NCI-H226 (cell line): ENCODE results near the gene ZCCHC3.
"Not testable (repeated sequence)": the region's sequence is repeated elsewhere in the genome, so short reads cannot be mapped to it uniquely, and the experiment has no call there.

Experiments
- DNase-seq: peaks from one replicate; pipeline ENCODE4 v3.0.0-alpha.2; 2015

The ZCCHC3 gene

GRCh38 chr20:297098-297924 lies at the start of gene ZCCHC3:
TSS of gene ZCCHC3 (plus strand) at chr20:297570. CDS start at chr20:297587, 17 bp downstream.
- peak; percentile 81 for DNase-seq

- DNase-seq, result no peak
These were observed 46.0 kb upstream of the ZCCHC3 start for GRCh38 chr20:251354-251753.

DNA sequence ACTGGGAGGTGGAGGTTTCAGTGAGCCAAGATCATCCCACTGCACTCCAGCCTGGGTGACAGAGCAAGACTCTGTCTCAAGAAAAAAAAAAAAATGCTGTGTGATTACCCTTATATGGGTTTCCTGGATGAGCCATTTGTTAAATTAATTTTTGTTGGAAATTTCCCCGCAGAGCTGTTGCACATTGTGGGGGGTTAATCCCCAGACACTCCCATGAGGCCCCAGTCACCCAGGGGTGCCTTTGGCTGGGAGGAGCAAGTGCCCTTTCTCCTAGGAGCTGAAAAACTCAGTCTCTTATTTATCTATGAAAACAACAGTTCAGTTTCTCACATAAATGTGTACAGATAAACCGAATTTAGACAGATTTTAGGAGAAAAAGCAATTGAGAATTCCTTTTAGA lies 44.6 kb upstream of the ZCCHC3 start:
- no peak for DNase-seq

DNA sequence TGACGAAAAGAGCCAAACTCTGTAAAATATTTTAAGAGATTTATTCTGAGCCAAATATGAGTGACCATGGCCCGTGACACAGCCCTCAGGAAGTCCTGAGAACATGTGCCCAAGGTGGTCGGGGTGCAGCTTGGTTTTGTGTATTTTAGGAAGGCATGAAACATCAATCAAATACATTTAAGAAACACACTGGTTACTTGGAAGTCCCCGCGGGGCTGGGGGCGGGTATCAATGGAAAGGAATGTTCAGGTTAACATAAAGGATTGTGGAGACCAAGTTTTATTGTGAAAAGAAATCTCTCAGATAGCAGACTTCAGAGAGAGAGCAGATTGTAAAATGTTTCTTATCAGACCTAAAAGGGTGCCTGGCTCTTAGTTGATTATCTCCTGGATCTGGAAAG lies 43.9 kb upstream of the ZCCHC3 start:
- DNase-seq, result not testable (repeated sequence)

DNA sequence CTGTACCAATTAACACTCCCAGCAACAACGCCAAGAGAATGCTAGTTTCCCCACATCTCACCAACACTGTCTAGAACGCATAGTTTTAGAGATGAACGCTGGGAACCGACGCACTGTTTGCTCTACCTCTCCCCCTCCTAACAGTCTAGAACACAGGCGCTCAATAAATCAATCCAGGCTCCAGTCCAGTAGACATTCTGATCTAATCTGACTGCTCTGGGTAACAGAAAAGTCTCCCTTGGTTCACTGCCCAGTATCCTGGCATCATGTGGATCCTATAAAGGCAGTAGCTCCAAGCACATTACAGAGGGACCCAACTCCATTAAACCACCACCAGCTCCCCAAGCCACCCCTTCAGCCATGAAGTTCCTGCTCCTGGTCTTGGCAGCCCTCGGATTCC lies 40.0 kb upstream of the ZCCHC3 start, which contains the start of gene DEFB132:
Gene DEFB132 (plus strand): TSS at position 306 of the 400 bp plus-strand sequence. CDS start 55 bp downstream, at position 361.
- no peak for DNase-seq

- no peak for DNase-seq
These were observed 39.0 kb upstream of the ZCCHC3 start for GRCh38 chr20:258269-258858.

GRCh38 chr20:258963-259362 lies 38.4 kb upstream of the ZCCHC3 start:
- DNase-seq, result no peak

GRCh38 chr20:259981-260380 lies 37.4 kb upstream of the ZCCHC3 start:
- no peak for DNase-seq

DNA sequence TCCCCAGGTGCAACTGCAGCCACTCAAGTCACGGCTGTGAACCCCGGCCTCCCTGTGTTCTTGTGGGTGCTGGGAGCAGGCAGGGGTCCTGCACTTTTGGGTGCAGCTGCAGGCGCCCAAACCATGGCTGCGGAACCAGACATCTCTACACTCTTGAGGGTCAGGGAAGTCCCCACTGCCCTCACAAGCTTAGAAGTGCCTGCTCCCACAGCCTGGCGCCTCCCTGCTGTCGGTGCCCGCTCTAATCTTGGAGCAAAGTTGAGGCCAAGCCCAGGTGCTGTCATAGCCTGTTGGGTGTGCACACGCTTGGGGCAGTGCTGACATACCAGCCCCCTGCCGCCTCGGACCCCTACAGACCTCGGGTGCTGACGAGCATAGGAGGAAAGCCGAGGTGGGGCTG lies 33.7 kb upstream of the ZCCHC3 start:
- DNase-seq, result no peak

DNA sequence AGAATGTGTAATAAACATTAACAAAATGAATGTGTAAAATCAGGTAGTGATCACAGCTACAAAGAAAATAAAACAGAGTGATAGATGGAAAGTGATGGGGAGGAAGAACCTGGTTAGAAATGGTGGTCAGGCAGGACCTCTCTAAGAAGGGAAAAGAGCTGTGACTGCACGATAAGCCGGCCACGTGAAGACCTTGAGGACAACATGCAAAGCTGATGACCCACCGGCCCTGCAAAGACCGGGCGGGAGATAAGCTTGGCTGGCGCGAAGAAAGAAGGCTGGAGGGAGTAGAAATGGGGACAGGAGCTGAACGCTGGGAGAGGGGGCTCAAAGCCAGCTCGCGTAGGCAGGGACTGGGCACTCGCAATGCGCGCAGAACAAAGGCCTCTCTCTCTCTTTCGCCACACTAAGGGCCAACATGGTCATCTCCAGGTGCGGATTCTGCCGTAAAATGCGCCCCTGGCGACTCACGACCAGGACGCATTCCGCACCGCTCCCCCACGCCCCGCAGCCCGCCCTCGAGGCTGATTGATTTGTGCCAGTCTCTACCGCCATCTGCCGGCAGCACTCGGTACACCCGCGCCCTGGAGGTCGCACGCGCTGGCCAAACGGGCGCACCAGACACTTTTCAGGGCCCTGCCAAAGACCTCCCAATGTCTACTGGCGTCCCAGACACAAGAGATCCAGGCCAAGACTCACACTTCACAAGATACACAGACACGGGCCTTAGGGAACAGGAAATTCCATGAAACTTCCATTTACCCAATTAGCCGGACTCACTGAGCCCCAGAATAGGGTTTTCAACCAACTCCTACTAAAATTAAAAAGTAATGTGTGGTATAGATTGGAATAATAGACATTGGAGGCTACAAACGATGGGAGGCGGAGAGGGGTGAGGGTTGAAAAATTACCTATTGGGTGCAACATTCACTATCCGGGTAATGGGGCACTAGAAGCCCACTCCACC lies 30.5 kb upstream of the ZCCHC3 start:
- DNase-seq, result peak; percentile 20

DNA sequence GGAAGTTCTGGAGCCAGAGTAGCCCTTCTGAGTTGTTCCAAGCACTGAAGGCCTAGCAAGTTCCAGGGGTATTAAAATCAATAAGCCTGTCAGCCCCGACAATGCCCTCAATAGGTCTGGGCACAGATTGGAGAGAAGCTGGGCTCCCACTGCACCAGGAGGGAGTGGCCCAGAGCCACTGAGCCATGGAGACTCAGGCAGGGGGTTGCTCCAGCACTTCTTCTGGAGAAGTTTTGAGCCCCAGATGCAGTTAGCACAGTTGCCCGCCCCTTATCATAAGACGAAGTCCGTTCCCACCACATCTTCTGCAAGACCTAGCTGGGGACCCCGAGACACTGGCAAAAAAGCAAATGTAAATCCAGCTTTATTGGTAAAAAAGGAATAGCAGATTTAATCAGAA lies 26.9 kb upstream of the ZCCHC3 start:
- no peak for DNase-seq

DNA sequence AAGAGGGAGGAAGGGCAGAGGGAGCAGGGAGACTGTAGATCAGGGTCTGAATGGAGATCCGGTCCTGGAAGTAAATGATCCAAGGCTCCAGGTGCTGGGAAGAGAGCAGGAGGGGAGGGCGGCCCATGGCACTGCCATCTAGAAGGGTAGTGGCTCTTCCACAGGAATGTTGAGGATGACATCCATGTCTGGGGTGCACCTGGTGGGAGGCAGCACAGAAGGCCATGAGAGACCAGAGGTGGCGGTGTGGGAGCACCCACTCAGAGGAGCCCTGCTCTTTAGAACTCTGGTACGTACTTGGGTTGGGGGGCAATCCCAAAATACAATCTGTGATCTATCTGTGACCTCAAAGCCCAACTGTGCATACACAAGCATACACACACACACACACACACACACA lies 26.3 kb upstream of the ZCCHC3 start:
- DNase-seq, result no peak

DNA sequence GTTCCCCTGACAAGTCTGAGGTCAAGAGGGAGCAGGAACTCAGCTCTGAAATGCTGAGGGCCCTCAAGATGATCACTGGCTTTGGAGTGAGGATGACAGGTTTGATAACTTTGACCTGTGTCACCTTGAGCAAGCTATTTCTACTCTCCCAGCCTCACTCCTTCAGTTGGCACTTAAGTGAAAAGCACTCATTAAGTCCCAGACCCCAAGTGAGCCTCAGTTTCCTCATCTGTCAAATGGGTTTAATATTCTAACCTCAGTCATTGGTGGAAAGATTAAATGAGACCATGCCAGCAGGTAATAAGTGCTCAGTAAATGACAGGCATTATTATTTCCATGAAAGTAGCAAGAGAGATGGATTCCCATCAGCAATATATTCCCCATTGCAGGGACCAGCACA lies 25.8 kb upstream of the ZCCHC3 start:
- DNase-seq, result no peak

GRCh38 chr20:272718-273117 lies 24.7 kb upstream of the ZCCHC3 start:
- no peak for DNase-seq

- DNase-seq, result no peak
These were observed 23.5 kb upstream of the ZCCHC3 start for GRCh38 chr20:273884-274283.

GRCh38 chr20:275791-276190 lies 21.6 kb upstream of the ZCCHC3 start:
- no peak for DNase-seq

DNA sequence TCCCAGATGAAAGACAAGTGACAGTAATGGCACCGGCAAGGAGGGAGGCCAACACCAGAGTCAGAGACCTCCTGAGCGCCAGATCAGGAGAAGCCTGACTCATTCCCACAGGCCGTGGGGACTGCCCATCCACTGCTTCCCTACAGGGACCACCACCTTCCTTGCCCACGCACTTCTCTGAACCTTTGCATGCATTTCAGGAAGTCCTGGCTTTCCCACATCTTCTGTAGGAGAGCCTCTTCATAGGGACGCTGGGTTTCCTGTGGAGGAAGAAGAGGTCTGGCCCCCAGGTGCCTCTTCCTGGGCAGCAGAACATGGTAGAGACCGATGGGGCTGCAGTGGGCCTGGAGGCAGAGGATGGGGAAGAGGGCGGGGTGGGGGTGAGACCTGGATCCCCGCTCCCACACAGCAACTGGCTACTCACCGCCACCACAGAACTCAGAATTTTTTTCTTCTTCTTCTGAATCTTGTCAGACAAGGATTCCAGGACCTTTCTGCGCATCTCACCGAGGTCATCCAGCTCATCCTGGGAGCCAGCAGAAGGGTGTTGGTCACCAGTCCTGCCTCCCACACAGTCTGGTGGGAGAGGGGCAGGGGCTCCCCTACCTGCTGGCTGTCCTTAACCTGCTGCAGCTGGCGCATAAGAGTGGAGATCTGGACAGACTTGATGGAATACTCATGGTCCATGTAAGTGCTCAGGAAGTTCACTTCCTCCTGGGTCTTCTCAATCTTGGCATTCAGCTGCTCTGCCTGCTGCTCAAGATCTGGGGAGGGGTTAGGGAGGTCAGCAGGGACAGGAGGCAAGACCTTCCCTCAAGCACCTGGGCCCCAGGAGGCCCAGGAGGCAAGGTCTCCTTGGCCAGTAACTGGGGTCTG lies 20.5 kb upstream of the ZCCHC3 start:
- no peak for DNase-seq

- DNase-seq, result no peak
These were observed 19.9 kb upstream of the ZCCHC3 start for GRCh38 chr20:277496-277781.

- no peak for DNase-seq
These were observed 19.2 kb upstream of the ZCCHC3 start for GRCh38 chr20:278181-278580.

GRCh38 chr20:278607-279571 lies 18.5 kb upstream of the ZCCHC3 start:
- no peak for DNase-seq

DNA sequence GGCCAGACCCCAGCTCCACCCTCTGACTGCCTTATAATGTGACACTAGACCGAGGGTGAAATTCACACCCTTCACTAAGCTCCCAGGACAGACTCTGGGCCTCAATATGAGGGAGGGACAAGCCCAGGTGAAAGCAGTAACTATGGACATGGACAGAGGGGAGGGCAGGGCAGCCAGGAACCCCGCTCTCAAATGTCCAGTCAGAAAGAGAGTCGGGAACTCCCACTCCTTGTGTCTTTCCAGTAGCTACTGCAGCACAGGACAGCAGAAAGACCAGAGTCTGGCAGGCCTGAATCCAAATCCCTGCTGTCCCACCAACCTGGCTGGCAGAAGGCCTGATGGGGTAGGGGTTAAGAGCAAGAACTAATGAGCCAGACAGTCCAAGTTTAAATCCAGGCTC lies 13.2 kb upstream of the ZCCHC3 start:
- no peak for DNase-seq
